Stimulated activated CD4-positive, alpha-beta T cell treated with anti-CD3 and anti-CD28 coated beads, Interleukin-1b, Interleukin-23, amount 100 ng/mL, for 48 hours (primary cell): Measurements from ENCODE around the gene KMT2D.
A peak's percentile ranks its signal among the peaks of the same experiment; 100 is the strongest.

ENCODE experiments used
- DNase-seq: peaks from one replicate; pipeline ENCODE4 v3.0.0-alpha.2; 2020

KMT2D gene

DNA sequence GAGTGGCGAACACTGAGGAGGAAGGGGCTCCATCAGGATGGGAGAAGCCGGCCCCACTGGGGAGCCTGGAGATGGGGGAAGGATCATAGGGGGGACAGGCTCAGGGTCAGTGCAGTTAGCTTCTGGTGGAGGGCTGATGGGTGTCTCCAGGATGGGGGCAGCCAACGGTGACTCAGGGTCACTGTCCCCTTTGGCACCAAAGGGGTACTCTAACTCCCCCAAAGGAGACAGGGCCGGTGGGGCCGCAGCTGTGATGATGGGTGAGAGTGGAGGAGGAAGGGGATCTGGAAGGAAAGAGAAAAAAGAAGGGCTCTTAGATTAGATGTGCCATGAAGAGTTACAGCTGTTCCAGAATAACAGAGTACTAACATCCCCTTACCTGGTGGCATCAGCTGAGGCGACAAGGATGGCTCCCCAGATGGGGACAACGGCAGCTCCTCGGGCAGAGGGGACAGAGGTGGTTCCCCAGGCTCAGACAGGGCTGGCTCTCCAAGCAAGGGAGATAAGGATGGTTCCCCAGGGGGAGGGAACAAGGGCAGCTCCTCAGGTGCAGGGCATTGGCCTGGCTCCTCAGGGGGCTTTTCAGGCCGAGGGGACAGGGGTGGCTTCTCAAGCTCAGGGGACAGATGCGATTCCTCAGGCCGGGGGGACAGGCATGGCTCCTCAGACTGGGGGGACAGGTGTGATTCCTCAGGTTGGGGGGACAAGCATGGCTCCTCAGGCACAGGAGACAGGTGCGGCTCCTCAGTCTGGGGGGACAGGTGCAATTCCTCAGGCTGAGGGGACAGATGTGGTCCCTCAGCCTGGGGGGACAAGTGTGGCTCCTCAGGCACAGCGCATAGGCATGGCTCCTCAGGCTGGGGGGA lies 9.9 kb downstream of the KMT2D start:
- DNase-seq: no peak

GRCh38 chr12:49049566-49050224 lies 10.9 kb downstream of the KMT2D start:
- no peak for DNase-seq

GRCh38 chr12:49048953-49049352 lies 11.6 kb downstream of the KMT2D start:
- no peak for DNase-seq

- no peak for DNase-seq
Observed at GRCh38 chr12:49046129-49046895, 14.3 kb downstream of the KMT2D start.

GRCh38 chr12:49044660-49045059 lies 15.9 kb downstream of the KMT2D start:
- no peak for DNase-seq

- peak; percentile 78 for DNase-seq
Observed at GRCh38 chr12:49043856-49044258, 16.7 kb downstream of the KMT2D start.

DNA sequence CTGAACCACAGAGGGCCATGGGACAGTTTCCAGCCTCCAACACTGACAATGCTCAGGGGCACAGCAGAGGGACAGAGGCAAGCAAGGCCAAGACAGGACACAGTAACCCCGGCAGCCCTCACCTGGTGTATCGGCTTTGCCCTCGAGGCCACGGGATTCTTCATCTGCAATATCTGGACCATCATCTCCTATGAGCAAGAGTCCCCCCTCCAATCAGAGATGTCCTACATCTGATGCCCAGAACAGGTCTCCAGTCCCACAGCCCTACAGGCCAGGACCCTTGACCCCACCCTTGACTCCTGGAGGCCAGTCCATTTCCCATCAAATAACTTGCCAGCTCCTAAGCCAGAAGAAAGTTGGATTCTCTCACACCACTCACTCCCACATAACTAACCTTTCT lies 17.4 kb downstream of the KMT2D start:
- no peak for DNase-seq

- DNase-seq: no peak
Observed at GRCh38 chr12:49041881-49042484, 18.6 kb downstream of the KMT2D start.

- DNase-seq: no peak
Observed at GRCh38 chr12:49041036-49041880, 19.3 kb downstream of the KMT2D start.

DNA sequence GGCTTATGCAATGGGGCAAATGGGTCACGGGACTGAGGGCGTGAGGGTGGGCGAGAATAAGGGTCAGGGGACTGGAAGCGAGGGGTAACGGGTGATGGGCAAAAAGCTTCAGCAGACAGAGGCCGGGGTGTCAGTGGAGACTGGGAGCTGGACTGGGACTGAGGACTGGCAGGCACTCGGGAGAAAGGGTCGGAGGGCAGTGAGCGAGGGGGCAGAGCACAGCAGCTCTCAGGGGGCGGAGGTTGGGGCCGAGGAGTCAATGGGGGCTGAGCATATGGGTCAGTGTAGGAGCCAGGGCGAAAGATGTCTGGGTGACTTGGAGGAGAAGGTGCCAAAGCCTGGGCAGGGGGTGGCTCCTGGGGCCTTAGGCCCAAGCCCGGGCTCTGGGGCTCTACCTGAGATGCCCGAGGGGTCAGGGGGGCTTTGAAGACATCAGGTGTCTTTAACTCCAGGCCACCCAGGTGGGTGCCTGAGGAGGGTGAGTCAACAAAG lies 20.2 kb downstream of the KMT2D start:
- no peak for DNase-seq

DNA sequence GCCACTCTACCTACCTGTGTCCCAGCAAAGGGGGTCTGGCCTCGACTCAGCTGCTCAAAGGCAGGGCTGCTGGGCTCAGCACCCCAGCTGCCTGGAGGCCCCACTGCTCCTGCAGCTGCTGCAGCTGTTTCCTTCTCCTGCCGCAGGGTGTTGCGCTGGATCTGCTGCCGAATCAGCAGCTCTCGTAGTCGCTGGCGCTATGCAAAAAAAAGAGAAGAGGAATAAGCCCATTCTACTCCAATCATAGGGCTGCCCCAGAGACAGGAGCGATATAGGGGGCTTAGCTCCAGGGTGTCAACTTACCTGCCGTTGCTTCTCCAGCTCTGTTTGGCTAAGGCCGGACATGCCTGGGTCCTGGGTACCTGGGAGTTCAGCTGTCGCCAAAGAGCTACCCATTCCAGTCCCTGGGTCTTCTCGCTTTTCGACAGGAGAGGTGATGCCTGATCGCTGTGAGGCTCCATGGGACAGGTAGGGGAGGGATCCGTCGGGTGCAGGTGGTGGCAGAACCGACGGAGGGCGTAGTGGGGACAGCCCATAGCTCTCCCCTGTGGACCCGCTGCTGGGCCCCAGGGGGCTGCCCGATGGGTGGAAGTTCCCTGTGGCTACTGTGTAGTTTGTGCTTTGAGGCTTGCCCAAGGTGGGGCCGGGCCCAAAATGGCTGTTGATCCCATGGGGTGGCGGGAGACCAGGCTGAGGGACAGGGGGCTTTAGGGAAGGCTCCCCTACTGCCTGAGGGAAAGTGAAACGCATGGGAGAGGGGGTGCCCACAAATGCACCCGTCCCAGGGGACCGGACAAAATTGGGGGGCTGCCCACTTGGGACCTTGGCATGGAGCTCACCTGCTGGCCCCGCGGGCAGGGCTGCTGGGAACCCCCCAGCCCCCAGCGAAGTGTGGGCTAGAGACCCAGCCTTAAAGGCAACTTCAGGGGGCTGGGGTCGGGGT lies 20.9 kb downstream of the KMT2D start:
- no peak for DNase-seq

DNA sequence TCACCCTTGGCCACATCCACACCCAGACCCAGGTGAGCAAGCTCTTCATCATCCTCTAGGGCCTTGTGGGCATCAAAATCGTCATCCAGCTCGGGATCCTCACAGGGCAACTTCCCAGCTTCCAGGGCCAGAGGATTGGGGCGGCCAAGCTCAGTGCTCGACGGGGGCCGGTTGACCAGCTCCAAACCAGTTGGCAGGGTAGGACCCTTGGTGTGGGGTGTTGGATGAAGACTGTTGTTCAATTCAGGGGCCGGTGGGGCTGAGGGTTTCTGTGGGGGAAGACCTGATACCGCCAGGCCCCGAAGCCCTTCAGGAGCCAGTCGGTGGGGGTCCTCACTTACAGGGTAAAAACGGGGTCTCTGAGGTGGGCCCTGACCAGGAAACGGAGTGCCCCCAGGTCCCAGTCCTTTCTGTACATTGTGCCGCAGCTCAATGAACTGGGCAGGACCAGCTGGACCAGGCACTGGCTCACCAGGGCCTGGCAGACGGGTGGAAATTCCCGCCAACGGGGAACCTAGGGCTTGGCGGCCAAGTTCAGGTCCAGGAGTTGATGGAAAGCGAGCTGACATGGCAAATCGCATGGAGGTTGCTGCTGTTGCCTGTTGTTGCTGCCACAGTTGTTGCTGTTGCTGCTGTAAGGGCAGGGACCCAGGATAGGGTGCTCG lies 22.2 kb downstream of the KMT2D start:
- DNase-seq: no peak

- no peak for DNase-seq
Observed at GRCh38 chr12:49037947-49038237, 22.7 kb downstream of the KMT2D start.

- no peak for DNase-seq
Observed at GRCh38 chr12:49037111-49037946, 23.3 kb downstream of the KMT2D start.

- no peak for DNase-seq
Observed at GRCh38 chr12:49036029-49036428, 24.6 kb downstream of the KMT2D start.

DNA sequence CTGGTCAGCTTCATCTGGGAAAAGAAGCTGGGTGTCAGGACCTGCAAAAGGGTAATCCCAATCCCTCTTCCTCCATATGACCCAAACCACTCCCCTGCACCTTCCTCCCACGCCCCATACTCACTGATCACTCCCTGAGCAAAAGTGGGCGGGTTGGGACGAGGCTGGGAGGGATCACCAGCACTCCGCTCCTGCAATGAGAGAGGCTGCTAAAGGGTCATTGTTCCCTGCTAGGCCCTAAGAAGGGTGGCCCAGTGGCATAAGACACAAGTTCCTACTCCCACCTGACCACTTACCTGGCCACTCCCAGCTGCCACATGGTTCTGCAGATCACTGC lies 26.3 kb downstream of the KMT2D start:
- no peak for DNase-seq

DNA sequence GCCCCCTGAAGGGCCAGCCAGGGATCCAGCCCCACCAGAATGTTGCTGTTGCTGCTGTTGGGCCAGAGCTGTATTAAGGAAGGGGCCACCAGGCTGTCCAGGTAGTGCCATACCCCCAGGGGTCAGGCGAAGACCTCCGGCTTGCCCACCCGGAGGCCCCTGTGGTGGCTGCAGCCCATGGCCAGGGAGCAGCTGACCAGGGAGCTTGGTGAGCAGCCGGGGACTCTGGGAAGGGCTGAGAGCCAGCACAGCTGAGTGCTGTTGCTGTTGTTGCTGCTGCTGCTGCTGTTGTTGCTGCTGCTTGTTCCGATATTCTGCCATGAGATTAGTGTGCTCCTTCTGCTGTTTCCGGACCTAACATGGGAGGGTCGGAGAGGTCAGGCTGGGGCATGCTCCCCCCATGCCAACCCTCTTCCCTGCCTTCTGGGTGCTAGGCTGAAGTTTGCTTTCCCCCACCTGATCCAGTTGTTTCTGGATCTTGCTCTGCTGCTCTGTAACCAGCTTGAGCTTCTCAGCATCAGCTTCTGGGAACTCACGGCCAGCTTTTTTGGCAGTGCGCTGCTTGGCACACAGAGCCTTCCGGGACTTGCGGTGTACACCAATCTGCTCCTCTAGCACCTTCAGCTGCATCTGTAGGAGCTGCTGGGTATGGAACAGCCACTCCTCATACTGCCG lies 26.8 kb downstream of the KMT2D start:
- no peak for DNase-seq

GRCh38 chr12:49032679-49033447 lies 27.7 kb downstream of the KMT2D start:
- DNase-seq: no peak
